WTC11 (cell line): Measurements from ENCODE around the gene SMPDL3A. TPM values are rescaled to one million over a fixed set of nuclear protein-coding genes. Genes with fewer than 3 reads are reported as not detected.

Experiments
- CDX4 ChIP-seq: fragments of 250-450 bp; sonication (Bioruptor Pico); IDR thresholded peaks from 2 replicates; pipeline ENCODE4 v1.9.0; 2021; ENCODE audit warnings: moderate library complexity, mild to moderate bottlenecking, inconsistent platforms, borderline replicate concordance
- CTCF ChIP-seq: fragments of 200-600 bp; IDR thresholded peaks from 2 replicates; pipeline ENCODE4 v1.8.0; 2022; ENCODE audit warnings: antibody characterized with exemption
- E2F4 ChIP-seq: sonication (generic); formaldehyde crosslinking; IDR thresholded peaks from 2 replicates; pipeline ENCODE4 v1.8.1; 2022; ENCODE audit warnings: low read depth, mild to moderate bottlenecking, moderate library complexity, missing genetic modification reagents, borderline replicate concordance
- FOXJ3 ChIP-seq: sonication (generic); formaldehyde crosslinking; IDR thresholded peaks from 2 replicates; pipeline ENCODE4 v1.9.0; 2021; ENCODE audit warnings: missing genetic modification reagents, mild to moderate bottlenecking, borderline replicate concordance
- HMGA2 ChIP-seq: fragments of 250-450 bp; sonication (Bioruptor Pico); IDR thresholded peaks from 2 replicates; pipeline ENCODE4 v1.4.0; 2021; ENCODE audit warnings: mild to moderate bottlenecking, moderate library complexity
- IRF2 ChIP-seq: sonication (generic); formaldehyde crosslinking; IDR thresholded peaks from 2 replicates; pipeline ENCODE4 v1.8.0; 2022; ENCODE audit warnings: low read depth, missing genetic modification reagents, borderline replicate concordance
- NFYB ChIP-seq: sonication (generic); formaldehyde crosslinking; conservative IDR thresholded peaks from 2 replicates; pipeline ENCODE4 v1.8.0; 2022; ENCODE audit warnings: low read depth, missing genetic modification reagents
- NR1H2 ChIP-seq: sonication (generic); formaldehyde crosslinking; IDR thresholded peaks from 2 replicates; pipeline ENCODE4 v1.9.0; 2021; ENCODE audit warnings: mild to moderate bottlenecking, moderate library complexity, missing genetic modification reagents
- RORB ChIP-seq: fragments of 250-450 bp; sonication (Bioruptor Pico); IDR thresholded peaks from 2 replicates; pipeline ENCODE4 v1.9.0; 2021; ENCODE audit warnings: mild to moderate bottlenecking
- STAT6 ChIP-seq: sonication (generic); formaldehyde crosslinking; conservative IDR thresholded peaks from 2 replicates; pipeline ENCODE4 v1.8.1; 2023; ENCODE audit warnings: mild to moderate bottlenecking, low read depth, missing genetic modification reagents, moderate library complexity
- USF2 ChIP-seq: sonication (generic); formaldehyde crosslinking; IDR thresholded peaks from 2 replicates; pipeline ENCODE4 v1.8.1; 2023; ENCODE audit warnings: mild to moderate bottlenecking, missing genetic modification reagents, moderate library complexity
- ZMAT4 ChIP-seq: fragments of 250-450 bp; sonication (Bioruptor Pico); IDR thresholded peaks from 2 replicates; pipeline ENCODE4 v1.9.0; 2021; ENCODE audit warnings: mild to moderate bottlenecking
- ZNF138 ChIP-seq: sonication (generic); formaldehyde crosslinking; conservative IDR thresholded peaks from 2 replicates; pipeline ENCODE4 v1.8.1; 2022; ENCODE audit warnings: mild to moderate bottlenecking, moderate library complexity, missing genetic modification reagents
- ZNF219 ChIP-seq: sonication (generic); formaldehyde crosslinking; IDR thresholded peaks from 2 replicates; pipeline ENCODE4 v1.8.0; 2023; ENCODE audit warnings: missing genetic modification reagents, mild to moderate bottlenecking, borderline replicate concordance
- ZNF232 ChIP-seq: sonication (generic); formaldehyde crosslinking; IDR thresholded peaks from 2 replicates; pipeline ENCODE4 v1.8.0; 2022; ENCODE audit warnings: mild to moderate bottlenecking, missing genetic modification reagents
- ZNF317 ChIP-seq: sonication (generic); formaldehyde crosslinking; IDR thresholded peaks from 2 replicates; pipeline ENCODE4 v1.8.1; 2023; ENCODE audit warnings: low read depth, mild to moderate bottlenecking, moderate library complexity, missing genetic modification reagents, borderline replicate concordance
- ZNF416 ChIP-seq: fragments of 250-450 bp; sonication (Bioruptor Pico); IDR thresholded peaks from 2 replicates; pipeline ENCODE4 v1.9.0; 2021; ENCODE audit warnings: mild to moderate bottlenecking, inconsistent platforms
- ZSCAN18 ChIP-seq: fragments of 250-450 bp; sonication (Bioruptor Pico); IDR thresholded peaks from 2 replicates; pipeline ENCODE4 v2.1.2; 2022; ENCODE audit warnings: mild to moderate bottlenecking, moderate library complexity
- total RNA-seq: library from RNA; stranded (reverse); gene quantifications from 3 replicates; pipeline ENCODE4 v1.2.3, GENCODE V29; 2021
- TF ChIP-seq, protein P1 (sequence below): fragments of 250-450 bp; sonication (Bioruptor Pico); conservative IDR thresholded peaks from 2 replicates; pipeline ENCODE4 v1.9.0; 2021; ENCODE audit warnings: mild to moderate bottlenecking
- TF ChIP-seq, protein P2 (sequence below): sonication (generic); formaldehyde crosslinking; IDR thresholded peaks from 2 replicates; pipeline ENCODE4 v1.8.1; 2022; ENCODE audit warnings: low read depth, missing genetic modification reagents, borderline replicate concordance
- TF ChIP-seq, protein P3 (sequence below): sonication (generic); formaldehyde crosslinking; IDR thresholded peaks from 2 replicates; pipeline ENCODE4 v1.8.1; 2023; ENCODE audit warnings: mild to moderate bottlenecking, missing genetic modification reagents, moderate library complexity
- TF ChIP-seq, protein P4 (sequence below): sonication (generic); formaldehyde crosslinking; IDR thresholded peaks from 2 replicates; pipeline ENCODE4 v1.8.0; 2023; ENCODE audit warnings: missing genetic modification reagents

SMPDL3A gene
- total RNA-seq, 1 experiment from 2014 or later = 2.1 TPM

- TF ChIP-seq, protein P1, sequence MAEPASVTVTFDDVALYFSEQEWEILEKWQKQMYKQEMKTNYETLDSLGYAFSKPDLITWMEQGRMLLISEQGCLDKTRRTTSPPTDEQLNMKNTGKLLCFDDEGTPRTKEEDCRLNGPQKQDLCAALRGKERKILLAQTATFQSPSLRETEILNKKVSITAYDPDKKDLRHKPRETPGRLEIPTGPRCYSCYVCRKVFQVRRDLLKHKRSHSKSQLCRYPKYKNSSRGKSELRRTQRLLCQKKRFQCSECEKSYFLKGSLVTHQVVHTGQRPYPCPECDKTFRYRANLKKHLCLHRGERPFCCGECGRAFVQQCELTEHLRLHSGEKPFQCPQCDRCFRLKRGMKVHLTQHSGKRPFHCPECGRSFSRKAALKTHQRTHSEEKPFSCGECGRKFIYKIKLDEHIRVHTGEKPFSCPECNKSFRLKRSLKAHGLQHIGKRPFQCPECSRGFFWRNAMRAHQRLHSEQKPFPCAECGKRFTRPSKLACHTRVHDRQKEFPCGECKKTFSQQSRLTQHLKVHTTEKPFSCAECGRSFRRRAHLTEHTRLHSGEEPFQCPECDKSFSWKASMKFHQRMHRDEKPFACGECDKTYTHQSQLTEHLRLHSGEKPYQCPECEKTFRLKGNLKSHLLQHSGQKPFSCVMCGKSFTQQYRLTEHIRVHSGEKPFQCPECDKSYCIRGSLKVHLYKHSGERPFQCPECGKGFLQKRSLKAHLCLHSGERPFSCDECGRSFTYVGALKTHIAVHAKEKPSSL (CRISPR knock-in tag) = no peak
- TF ChIP-seq NFYB (CRISPR knock-in tag) (no peak), IRF2 (no peak), RORB (no peak), E2F4 (CRISPR knock-in tag) (peak; percentile 64; the same call in 1 of the 2 replicates), ZNF219 (CRISPR knock-in tag) (peak; percentile 64; the same call in 1 of the 2 replicates), NR1H2 (no peak), USF2 (peak; percentile 79), HMGA2 (no peak), CTCF (no peak), FOXJ3 (no peak), ZMAT4 (CRISPR knock-in tag) (no peak), CDX4 (CRISPR knock-in tag) (no peak), ZNF138 (CRISPR knock-in tag) (peak; percentile 92), ZNF232 (CRISPR knock-in tag) (no peak), STAT6 (CRISPR knock-in tag) (no peak), ZNF416 (CRISPR knock-in tag) (no peak), ZSCAN18 (CRISPR knock-in tag) (no peak), ZNF317 (CRISPR knock-in tag) (0 out of 2 replicates have a peak, but pooled peaks have one; percentile 58)
- TF ChIP-seq, protein P2, sequence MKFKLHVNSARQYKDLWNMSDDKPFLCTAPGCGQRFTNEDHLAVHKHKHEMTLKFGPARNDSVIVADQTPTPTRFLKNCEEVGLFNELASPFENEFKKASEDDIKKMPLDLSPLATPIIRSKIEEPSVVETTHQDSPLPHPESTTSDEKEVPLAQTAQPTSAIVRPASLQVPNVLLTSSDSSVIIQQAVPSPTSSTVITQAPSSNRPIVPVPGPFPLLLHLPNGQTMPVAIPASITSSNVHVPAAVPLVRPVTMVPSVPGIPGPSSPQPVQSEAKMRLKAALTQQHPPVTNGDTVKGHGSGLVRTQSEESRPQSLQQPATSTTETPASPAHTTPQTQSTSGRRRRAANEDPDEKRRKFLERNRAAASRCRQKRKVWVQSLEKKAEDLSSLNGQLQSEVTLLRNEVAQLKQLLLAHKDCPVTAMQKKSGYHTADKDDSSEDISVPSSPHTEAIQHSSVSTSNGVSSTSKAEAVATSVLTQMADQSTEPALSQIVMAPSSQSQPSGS (CRISPR knock-in tag) = no peak; the same call in 1 of the 2 replicates
- TF ChIP-seq, protein P3, sequence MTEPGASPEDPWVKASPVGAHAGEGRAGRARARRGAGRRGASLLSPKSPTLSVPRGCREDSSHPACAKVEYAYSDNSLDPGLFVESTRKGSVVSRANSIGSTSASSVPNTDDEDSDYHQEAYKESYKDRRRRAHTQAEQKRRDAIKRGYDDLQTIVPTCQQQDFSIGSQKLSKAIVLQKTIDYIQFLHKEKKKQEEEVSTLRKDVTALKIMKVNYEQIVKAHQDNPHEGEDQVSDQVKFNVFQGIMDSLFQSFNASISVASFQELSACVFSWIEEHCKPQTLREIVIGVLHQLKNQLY = peak; percentile 54; the same call in 1 of the 2 replicates
- TF ChIP-seq, protein P4, sequence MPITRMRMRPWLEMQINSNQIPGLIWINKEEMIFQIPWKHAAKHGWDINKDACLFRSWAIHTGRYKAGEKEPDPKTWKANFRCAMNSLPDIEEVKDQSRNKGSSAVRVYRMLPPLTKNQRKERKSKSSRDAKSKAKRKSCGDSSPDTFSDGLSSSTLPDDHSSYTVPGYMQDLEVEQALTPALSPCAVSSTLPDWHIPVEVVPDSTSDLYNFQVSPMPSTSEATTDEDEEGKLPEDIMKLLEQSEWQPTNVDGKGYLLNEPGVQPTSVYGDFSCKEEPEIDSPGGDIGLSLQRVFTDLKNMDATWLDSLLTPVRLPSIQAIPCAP = no peak
These were observed at the start of gene SMPDL3A (continued) for GRCh38 chr6:122789182-122790027.
